PC-9 (cell line): ENCODE results near the gene HRH1. TPM values are rescaled to one million over a fixed set of nuclear protein-coding genes. Genes with fewer than 3 reads are reported as not detected.
"Not testable (repeated sequence)": the region's sequence is repeated elsewhere in the genome, so short reads cannot be mapped to it uniquely, and the experiment has no call there.

Experiments used
- BruUV-seq: library from RNA; stranded (reverse); fragments of 400-500 nt; replicated peaks from 2 replicates; lab custom pipeline; 2021; lab: Mats Ljungman, UMichigan
- CTCF ChIA-PET: fragments of 300-600 bp; sonication (Branson Sonifier 250); formaldehyde crosslinking; loops from one replicate; lab custom pipeline; 2022; ENCODE audit warnings: antibody characterized with exemption; lab: Charles Lee
- POLR2A ChIA-PET: fragments of 300-600 bp; sonication (Branson Sonifier 250); formaldehyde crosslinking; loops from one replicate; lab custom pipeline; 2022; ENCODE audit warnings: antibody characterized with exemption; ENCODE audit not compliant: unreplicated experiment; lab: Charles Lee
- DNase-seq, 2 experiments: peaks; one replicate each; pipeline versions ENCODE4 v3.0.0 to v3.0.0-alpha.2; 2015 to 2022; ENCODE audit warnings: mixed read lengths in 1 of 2
- H2AFZ ChIP-seq: fragments of 200-600 bp; sonication (generic); 2 replicates; pipeline ENCODE4 v1.8.1; 2017; ENCODE audit warnings: antibody characterized with exemption
- H3F3A ChIP-seq: fragments of 200-600 bp; sonication (generic); 2 replicates; pipeline ENCODE4 v1.8.1; 2017; ENCODE audit warnings: antibody characterized with exemption, mild to moderate bottlenecking, low read depth; ENCODE audit not compliant: insufficient read depth
- H3K27ac ChIP-seq: fragments of 200-600 bp; sonication (generic); 2 replicates; pipeline ENCODE4 v1.6.1; 2016; ENCODE audit warnings: mixed run types
- H3K27me3 ChIP-seq: fragments of 200-600 bp; sonication (generic); 2 replicates; pipeline ENCODE4 v1.6.1; 2016; ENCODE audit warnings: low read depth, mixed run types; ENCODE audit not compliant: insufficient read depth
- H3K36me3 ChIP-seq: fragments of 200-600 bp; sonication (generic); 2 replicates; pipeline ENCODE4 v1.6.1; 2016; ENCODE audit warnings: low read depth, mixed run types
- H3K4me1 ChIP-seq: fragments of 200-600 bp; sonication (generic); replicated peaks from 2 replicates; pipeline ENCODE4 v1.6.1; 2016; ENCODE audit warnings: mixed run types; ENCODE audit not compliant: insufficient read depth
- H3K4me2 ChIP-seq: fragments of 200-600 bp; sonication (generic); 2 replicates; pipeline ENCODE4 v1.6.1; 2017; ENCODE audit warnings: mixed run types
- H3K4me3 ChIP-seq: fragments of 200-600 bp; sonication (generic); 2 replicates; pipeline ENCODE4 v1.6.1; 2016; ENCODE audit warnings: mixed run types
- H3K79me2 ChIP-seq: fragments of 200-600 bp; sonication (generic); 2 replicates; pipeline ENCODE4 v1.6.1; 2017; ENCODE audit warnings: low read depth, mixed run types
- H3K9me2 ChIP-seq: fragments of 200-600 bp; sonication (generic); 2 replicates; pipeline ENCODE4 v1.8.1; 2017; ENCODE audit warnings: mild to moderate bottlenecking; ENCODE audit not compliant: insufficient read depth
- H3K9me3 ChIP-seq: fragments of 200-600 bp; sonication (generic); 2 replicates; pipeline ENCODE4 v1.8.1; 2016; ENCODE audit warnings: low read depth; ENCODE audit not compliant: insufficient read depth
- H4K20me1 ChIP-seq: fragments of 200-600 bp; sonication (generic); 2 replicates; pipeline ENCODE4 v1.8.1; 2017; ENCODE audit not compliant: insufficient read depth
- EZH2 ChIP-seq: fragments of 200-600 bp; sonication (generic); IDR thresholded peaks from 2 replicates; pipeline ENCODE4 v1.8.0; 2017; ENCODE audit warnings: antibody characterized with exemption, low read depth
- intact Hi-C: fragments of 100-400 bp; cut with micrococcal nuclease; formaldehyde crosslinking; loops from one replicate; pipeline ENCODE4 v1.10.0; 2022; ENCODE audit not compliant: unreplicated experiment
- total RNA-seq: library from RNA; stranded (reverse); gene quantifications from 2 replicates; pipeline ENCODE4 v1.2.3, GENCODE V29; 2021
- TF ChIP-seq, protein P1 (sequence below): fragments of 200-600 bp; sonication (generic); conservative IDR thresholded peaks from 2 replicates; pipeline ENCODE4 v1.6.1; 2017; ENCODE audit warnings: mixed run types, antibody characterized with exemption, mild to moderate bottlenecking, moderate library complexity

Gene HRH1
- total RNA-seq, 1 experiment from 2014 or later, result 9.2 TPM

GRCh38 chr3:11172096-11172690 lies 17.9 kb downstream of the HRH1 start:
- no peak for TF ChIP-seq EZH2
- TF ChIP-seq, protein P1, sequence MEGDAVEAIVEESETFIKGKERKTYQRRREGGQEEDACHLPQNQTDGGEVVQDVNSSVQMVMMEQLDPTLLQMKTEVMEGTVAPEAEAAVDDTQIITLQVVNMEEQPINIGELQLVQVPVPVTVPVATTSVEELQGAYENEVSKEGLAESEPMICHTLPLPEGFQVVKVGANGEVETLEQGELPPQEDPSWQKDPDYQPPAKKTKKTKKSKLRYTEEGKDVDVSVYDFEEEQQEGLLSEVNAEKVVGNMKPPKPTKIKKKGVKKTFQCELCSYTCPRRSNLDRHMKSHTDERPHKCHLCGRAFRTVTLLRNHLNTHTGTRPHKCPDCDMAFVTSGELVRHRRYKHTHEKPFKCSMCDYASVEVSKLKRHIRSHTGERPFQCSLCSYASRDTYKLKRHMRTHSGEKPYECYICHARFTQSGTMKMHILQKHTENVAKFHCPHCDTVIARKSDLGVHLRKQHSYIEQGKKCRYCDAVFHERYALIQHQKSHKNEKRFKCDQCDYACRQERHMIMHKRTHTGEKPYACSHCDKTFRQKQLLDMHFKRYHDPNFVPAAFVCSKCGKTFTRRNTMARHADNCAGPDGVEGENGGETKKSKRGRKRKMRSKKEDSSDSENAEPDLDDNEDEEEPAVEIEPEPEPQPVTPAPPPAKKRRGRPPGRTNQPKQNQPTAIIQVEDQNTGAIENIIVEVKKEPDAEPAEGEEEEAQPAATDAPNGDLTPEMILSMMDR, result no peak
- intact Hi-C loops, result no loop called here
- Histone ChIP-seq H3K79me2 (no peaks in the 10 kb centered on the region), H3K4me3 (no peak overlapping the region), H3K27me3 (no peaks in the 10 kb centered on the region), H3K4me1 (no peaks in the 10 kb centered on the region), H3F3A (no peaks in the 10 kb centered on the region), H3K4me2 (no peak overlapping the region), H3K27ac (no peak overlapping the region), H3K36me3 (no peaks in the 10 kb centered on the region), H4K20me1 (no peaks in the 10 kb centered on the region; the same call in 1 of the 2 replicates), H3K9me2 (no peaks in the 10 kb centered on the region), H3K9me3 (no peaks in the 10 kb centered on the region), H2AFZ (no peak overlapping the region)
- no peak for DNase-seq
- ChIA-PET CTCF (interaction anchor here (0.6 kb wide), 1 partner anchor 112 kb away, joined by 4 read pairs; no protein-coding TSS in a partner anchor), POLR2A (interaction anchor here (0.6 to 0.7 kb wide), 2 partner anchors 40 to 1552 kb away, joined by 3 to 6 read pairs; no protein-coding TSS in a partner anchor)
- BruUV-seq, result no TSS peak

DNA sequence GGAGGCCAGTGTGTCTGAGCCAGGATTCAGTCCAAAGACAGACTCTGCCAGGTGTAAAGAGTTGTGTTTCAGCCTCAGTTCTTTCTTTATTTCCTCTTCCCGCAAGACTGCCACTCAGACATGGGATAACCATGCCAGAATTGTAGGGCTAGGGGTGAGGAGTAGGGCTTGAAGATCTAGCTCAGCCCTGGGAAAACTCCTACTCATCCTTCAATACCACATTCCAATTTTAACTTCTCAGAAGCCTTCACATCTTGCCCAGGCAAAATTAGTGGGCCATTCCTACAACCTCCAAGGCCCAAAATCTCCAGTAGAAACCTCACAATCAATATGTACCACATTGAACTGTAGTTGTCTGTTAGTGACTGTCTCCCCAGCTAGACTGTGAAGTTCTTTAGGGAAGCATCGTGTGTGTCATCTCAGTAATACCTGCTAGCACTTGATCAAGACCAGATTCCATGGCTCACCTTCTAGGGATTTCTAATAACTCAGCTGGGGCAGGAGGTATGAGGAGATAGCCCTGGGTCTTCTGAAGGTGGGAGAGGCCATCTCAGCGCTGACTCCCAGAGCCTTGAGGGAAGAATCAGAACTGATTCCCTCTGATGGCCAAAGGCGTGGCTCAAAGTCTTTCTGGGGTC lies 19.7 kb downstream of the HRH1 start:
- no peak for DNase-seq
- Histone ChIP-seq H3K36me3 (no peaks in the 10 kb centered on the region), H3K4me3 (no peak overlapping the region), H3K79me2 (no peaks in the 10 kb centered on the region), H4K20me1 (no peaks in the 10 kb centered on the region; the same call in 1 of the 2 replicates), H3K9me2 (no peaks in the 10 kb centered on the region), H3K27ac (no peak overlapping the region), H3K4me2 (no peak overlapping the region), H3K27me3 (no peaks in the 10 kb centered on the region), H3K4me1 (no peaks in the 10 kb centered on the region), H3F3A (no peaks in the 10 kb centered on the region), H3K9me3 (no peaks in the 10 kb centered on the region), H2AFZ (no peak overlapping the region)
- intact Hi-C loops, result no loop called here
- CTCF ChIA-PET, result interaction anchor here (0.7 kb wide), 1 partner anchor 652 kb away, joined by 4 read pairs; no protein-coding TSS in a partner anchor
- POLR2A ChIA-PET, result no interaction called here
- no peak for TF ChIP-seq EZH2
- TF ChIP-seq, protein P1, result no peak
- BruUV-seq, result no TSS peak

- POLR2A ChIA-PET, result interaction anchor here (0.7 kb wide), 1 partner anchor 68 kb away, joined by 8 read pairs; no protein-coding TSS in a partner anchor
- no TSS peak for BruUV-seq
- no peak overlapping the region for H3K4me3 ChIP-seq
- H3F3A ChIP-seq, result no peaks in the 10 kb centered on the region
- H4K20me1 ChIP-seq, result no peaks in the 10 kb centered on the region
- no peaks in the 10 kb centered on the region for H3K9me3 ChIP-seq
- no peak overlapping the region for H3K27ac ChIP-seq
- no peaks in the 10 kb centered on the region for H3K27me3 ChIP-seq
- H3K36me3 ChIP-seq, result no peaks in the 10 kb centered on the region
- intact Hi-C loops, result no loop called here
- no peaks in the 10 kb centered on the region for H3K9me2 ChIP-seq
- CTCF ChIA-PET, result interaction anchor here (0.6 kb wide), 1 partner anchor 22 kb away, joined by 6 read pairs; no protein-coding TSS in a partner anchor
- H2AFZ ChIP-seq, result no peak overlapping the region
- TF ChIP-seq, protein P1, result no peak
- no peak for TF ChIP-seq EZH2
- no peak for DNase-seq
- no peaks in the 10 kb centered on the region for H3K79me2 ChIP-seq
- H3K4me2 ChIP-seq, result no peak overlapping the region
- H3K4me1 ChIP-seq, result 0 out of 2 replicates have a peak, but pooled peaks cover 8% of the 10 kb centered on the region
These were observed 24.1 kb downstream of the HRH1 start for GRCh38 chr3:11178421-11178820.

DNA sequence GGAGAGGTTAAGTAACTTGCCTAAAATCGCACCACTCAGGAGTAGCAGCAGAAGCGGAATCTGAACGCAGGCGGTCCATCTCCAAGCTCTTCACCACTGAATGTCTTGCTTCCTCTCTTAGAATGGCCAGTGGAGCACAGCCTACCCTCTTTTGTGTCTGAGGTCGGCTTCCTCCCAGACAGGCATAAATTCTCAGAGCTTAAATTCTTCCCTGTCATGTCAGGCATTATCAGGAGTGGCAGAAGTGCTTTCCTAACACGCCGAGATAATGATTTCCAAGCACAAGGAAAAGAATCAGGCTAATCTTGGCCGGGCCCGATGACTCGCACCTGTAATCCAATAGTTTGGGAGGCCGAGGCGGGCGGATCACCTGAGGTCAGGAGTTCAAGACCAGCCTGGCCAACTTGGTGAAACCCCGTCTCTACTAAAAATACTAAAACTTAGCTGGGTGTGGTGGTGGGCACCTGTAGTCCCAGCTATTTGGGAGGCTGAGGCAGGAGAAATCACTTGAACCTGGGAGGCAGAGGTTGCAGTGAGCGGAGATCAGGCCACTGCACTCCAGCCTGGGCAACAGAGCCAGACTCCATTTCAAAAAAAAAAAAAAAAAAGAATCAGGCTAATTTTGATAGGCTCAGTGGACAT lies 30.2 kb downstream of the HRH1 start:
- POLR2A ChIA-PET, result interaction anchor here (0.6 to 0.8 kb wide), 2 partner anchors 147 to 1361 kb away, joined by 3 to 4 read pairs; no protein-coding TSS in a partner anchor
- Histone ChIP-seq H3K4me1 (peaks cover 45% of the 10 kb centered on the region), H3F3A (peaks cover 16% of the 10 kb centered on the region; the same call in 1 of the 2 replicates)
- H3K79me2 ChIP-seq, DNase-seq, H2AFZ ChIP-seq, H3K27ac ChIP-seq, BruUV-seq, H3K4me2 ChIP-seq, H3K36me3 ChIP-seq, H3K4me3 ChIP-seq, CTCF ChIA-PET, H4K20me1 ChIP-seq, H3K9me3 ChIP-seq, H3K27me3 ChIP-seq, H3K9me2 ChIP-seq: not testable (repeated sequence)
- intact Hi-C loops, result loop anchor here (2.0 kb wide), 1 partner anchor 48 kb away; no protein-coding TSS in a partner anchor
